HepG2 (cell line): ENCODE data around the gene WIZ. TPM values are rescaled to one million over a fixed set of nuclear protein-coding genes. Genes with fewer than 3 reads are reported as not detected.

Experiments
- ATAC-seq: fragments of 200-7000 bp; cut with Tn5 transposase; 3 replicates; pipeline ENCODE4 v1.9.1; 2020; ENCODE audit warnings: mild to moderate bottlenecking, moderate library complexity
- BruUV-seq: library from RNA; stranded (reverse); fragments of 400-500 nt; replicated peaks from 2 replicates; lab custom pipeline; 2021; lab: Mats Ljungman, UMichigan
- CTCF ChIA-PET: fragments of 300-600 bp; formaldehyde crosslinking; extraction: SDS; loops from one replicate; lab custom pipeline; 2021; ENCODE audit warnings: low total read pairs, inconsistent platforms, low intra/inter-chr PET ratio; lab: Yijun Ruan, JAX
- POLR2A ChIA-PET: fragments of 350-600 bp; sonication (Branson Sonifier 250); formaldehyde crosslinking; loops from one replicate; lab custom pipeline; 2020; ENCODE audit warnings: antibody characterized with exemption, inconsistent platforms; lab: Yijun Ruan, JAX
- DNase-seq: peaks from one replicate; pipeline ENCODE4 v3.0.0-alpha.2; 2015; ENCODE audit warnings: low spot score
- FAIRE-seq: peaks from 3 replicates; lab custom pipeline; 2011; peaks lifted over from hg19 to GRCh38; lab: Jason Lieb, UNC
- H2AFZ ChIP-seq: one replicate; pipeline ENCODE4 v1.6.1; 2011; ENCODE audit warnings: low read length, inconsistent platforms
- H3K27ac ChIP-seq: fragments of 300-600 bp; 3 replicates; pipeline ENCODE4 v1.8.0; 2011; ENCODE audit warnings: mixed run types, mild to moderate bottlenecking, mixed read lengths, low read length, inconsistent platforms; ENCODE audit not compliant: insufficient read depth; ENCODE audit errors: extremely low read length
- H3K27me3 ChIP-seq, 2 experiments: fragments of 200-600 bp in 1 of 2; 2 replicates in 1 of 2; 3 replicates in 1 of 2; pipeline versions ENCODE4 v1.6.0 to v1.8.0; 2011; ENCODE audit warnings: low read length in 2 of 2, mild to moderate bottlenecking in 2 of 2, moderate library complexity in 2 of 2, inconsistent platforms in 1 of 2; ENCODE audit not compliant: insufficient read depth in 2 of 2, control insufficient read depth in 1 of 2
- H3K36me3 ChIP-seq, 2 experiments: fragments of 200-600 bp in 1 of 2; replicated peaks in 1 of 2; 2 replicates in 1 of 2; 3 replicates in 1 of 2; pipeline versions ENCODE4 v1.5.1 to v1.8.0; 2011; ENCODE audit warnings: low read length in 2 of 2, inconsistent platforms in 1 of 2; ENCODE audit not compliant: insufficient read depth in 2 of 2, control insufficient read depth in 1 of 2
- H3K4me1 ChIP-seq: 2 replicates; pipeline ENCODE4 v1.5.1; 2012; ENCODE audit warnings: low read length, inconsistent platforms; ENCODE audit not compliant: insufficient read depth
- H3K4me2 ChIP-seq: 2 replicates; pipeline ENCODE4 v1.6.0; 2011; ENCODE audit warnings: low read depth, low read length, inconsistent platforms
- H3K4me3 ChIP-seq, 3 experiments: fragments of 200-600 bp in 1 of 3; sonication (generic), shearing (Covaris generic) in 1 of 3; replicated peaks in 1 of 3; 2 replicates each; pipeline ENCODE4 v1.5.1; 2011 to 2016; ENCODE audit warnings: low read length in 3 of 3, inconsistent platforms in 2 of 3, low read depth in 2 of 3, mild to moderate bottlenecking in 2 of 3, control low read depth in 1 of 3, mixed read lengths in 1 of 3; ENCODE audit not compliant: insufficient read depth in 1 of 3
- H3K79me2 ChIP-seq: one replicate; pipeline ENCODE4 v1.6.1; 2011; ENCODE audit warnings: low read length, inconsistent platforms; ENCODE audit not compliant: insufficient read depth
- H3K9ac ChIP-seq: 2 replicates; pipeline ENCODE4 v1.6.0; 2011; ENCODE audit warnings: mild to moderate bottlenecking, low read depth, low read length, inconsistent platforms; ENCODE audit not compliant: insufficient read depth
- H3K9me3 ChIP-seq: 2 replicates; pipeline ENCODE4 v1.5.1; 2012; ENCODE audit warnings: mild to moderate bottlenecking, low read length
- H4K20me1 ChIP-seq: 2 replicates; pipeline ENCODE4 v1.6.0; 2011; ENCODE audit warnings: inconsistent platforms, mild to moderate bottlenecking, low read length, moderate library complexity; ENCODE audit not compliant: insufficient read depth
- IRF9 ChIP-seq: sonication (generic); formaldehyde crosslinking; IDR thresholded peaks from 2 replicates; pipeline ENCODE4 v1.8.0; 2022; ENCODE audit warnings: missing genetic modification reagents, mild to moderate bottlenecking, borderline replicate concordance
- RFX1 ChIP-seq: fragments of 450-650 bp; IDR thresholded peaks from 2 replicates; pipeline ENCODE4 v1.6.1; 2017
- RXRB ChIP-seq: IDR thresholded peaks from 2 replicates; pipeline ENCODE4 v1.6.1; 2016; ENCODE audit warnings: borderline replicate concordance, missing genetic modification reagents, missing compliant biosample characterization
- SNAI1 ChIP-seq: sonication (generic); formaldehyde crosslinking; IDR thresholded peaks from 2 replicates; pipeline ENCODE4 v1.5.0; 2020; ENCODE audit warnings: mild to moderate bottlenecking, missing genetic modification reagents, borderline replicate concordance
- SOX13 ChIP-seq, 3 experiments: fragments of 450-650 bp in 1 of 3; sonication (generic) in 1 of 3; formaldehyde crosslinking in 1 of 3; IDR thresholded peaks in 2 of 3; conservative IDR thresholded peaks in 1 of 3; 2 replicates each; pipeline versions ENCODE4 v1.5.0 to v1.6.1; 2016 to 2020; ENCODE audit warnings: antibody characterized with exemption in 1 of 3, mild to moderate bottlenecking in 1 of 3, missing compliant biosample characterization in 1 of 3, missing genetic modification reagents in 1 of 3, moderate library complexity in 1 of 3
- ZNF253 ChIP-seq: sonication (generic); formaldehyde crosslinking; IDR thresholded peaks from 2 replicates; pipeline ENCODE4 v1.8.0; 2022; ENCODE audit warnings: mild to moderate bottlenecking, missing genetic modification reagents, borderline replicate concordance
- ZNF44 ChIP-seq: sonication (generic); formaldehyde crosslinking; IDR thresholded peaks from 2 replicates; pipeline ENCODE4 v1.5.1; 2020; ENCODE audit warnings: mild to moderate bottlenecking, missing genetic modification reagents
- WGBS: methylation state at CpG from one replicate; pipeline ENCODE4 v1.1.6; 2017; ENCODE audit warnings: low lambda C conversion rate; 5-methylcytosine and 5-hydroxymethylcytosine counted together
- in situ Hi-C: cut with HindIII; loops from 2 replicates; pipeline ENCODE4 v1.10.0; 2017; ENCODE audit warnings: low pct_unique_long_range_greater_than_20kb; ENCODE audit not compliant: extremely low pct_ligation_motif_present
- intact Hi-C: fragments of 100-400 bp; cut with micrococcal nuclease; formaldehyde crosslinking; loops from one replicate; pipeline ENCODE4 v1.10.0; 2022; ENCODE audit not compliant: unreplicated experiment
- polyA plus RNA-seq, 8 experiments: library from polyadenylated mRNA; depleted of rRNA in 3 of 8; stranded (reverse) in 7 of 8; unstranded in 1 of 8; fragments of >200 nt; fragmentation: Illumina TruSeq in 4 of 8; extraction: Trizol in 4 of 8; gene quantifications; 2 replicates each; pipeline versions ENCODE4 v1.2.1 to v1.2.3, GENCODE V29; 2011 to 2016; ENCODE audit warnings: low read depth in 4 of 8, missing spikeins in 1 of 8, mixed read lengths in 1 of 8; ENCODE audit not compliant: insufficient read depth in 1 of 8
- total RNA-seq, 5 experiments: library from RNA; depleted of rRNA; stranded (reverse); fragments of >200 nt; fragmentation: Illumina TruSeq; extraction: Trizol; gene quantifications; 2 replicates each; pipeline ENCODE4 v1.2.3, GENCODE V29; 2016; ENCODE audit warnings: low read depth in 1 of 5
- TF ChIP-seq, protein P1 (sequence below): sonication (generic); formaldehyde crosslinking; IDR thresholded peaks from 2 replicates; pipeline ENCODE4 v1.5.1; 2020; ENCODE audit warnings: missing genetic modification reagents, mild to moderate bottlenecking, borderline replicate concordance
- TF ChIP-seq, protein P2 (sequence below): sonication (generic); formaldehyde crosslinking; IDR thresholded peaks from 2 replicates; pipeline ENCODE4 v1.4.0; 2020; ENCODE audit warnings: missing genetic modification reagents

Gene WIZ
- total and polyA plus RNA-seq, 2 of the 13 experiments (the other 11 are each of a cell fraction or from before 2014, with no cell fraction given): 4.7 to 4.8 TPM

GRCh38 chr19:15445227-15445605 lies 4.5 kb downstream of the WIZ start (continued):
- TF ChIP-seq, protein P1, sequence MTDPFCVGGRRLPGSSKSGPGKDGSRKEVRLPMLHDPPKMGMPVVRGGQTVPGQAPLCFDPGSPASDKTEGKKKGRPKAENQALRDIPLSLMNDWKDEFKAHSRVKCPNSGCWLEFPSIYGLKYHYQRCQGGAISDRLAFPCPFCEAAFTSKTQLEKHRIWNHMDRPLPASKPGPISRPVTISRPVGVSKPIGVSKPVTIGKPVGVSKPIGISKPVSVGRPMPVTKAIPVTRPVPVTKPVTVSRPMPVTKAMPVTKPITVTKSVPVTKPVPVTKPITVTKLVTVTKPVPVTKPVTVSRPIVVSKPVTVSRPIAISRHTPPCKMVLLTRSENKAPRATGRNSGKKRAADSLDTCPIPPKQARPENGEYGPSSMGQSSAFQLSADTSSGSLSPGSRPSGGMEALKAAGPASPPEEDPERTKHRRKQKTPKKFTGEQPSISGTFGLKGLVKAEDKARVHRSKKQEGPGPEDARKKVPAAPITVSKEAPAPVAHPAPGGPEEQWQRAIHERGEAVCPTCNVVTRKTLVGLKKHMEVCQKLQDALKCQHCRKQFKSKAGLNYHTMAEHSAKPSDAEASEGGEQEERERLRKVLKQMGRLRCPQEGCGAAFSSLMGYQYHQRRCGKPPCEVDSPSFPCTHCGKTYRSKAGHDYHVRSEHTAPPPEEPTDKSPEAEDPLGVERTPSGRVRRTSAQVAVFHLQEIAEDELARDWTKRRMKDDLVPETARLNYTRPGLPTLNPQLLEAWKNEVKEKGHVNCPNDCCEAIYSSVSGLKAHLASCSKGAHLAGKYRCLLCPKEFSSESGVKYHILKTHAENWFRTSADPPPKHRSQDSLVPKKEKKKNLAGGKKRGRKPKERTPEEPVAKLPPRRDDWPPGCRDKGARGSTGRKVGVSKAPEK: no peak
- no peak for TF ChIP-seq RXRB (CRISPR knock-in tag)
- TF ChIP-seq, protein P2, sequence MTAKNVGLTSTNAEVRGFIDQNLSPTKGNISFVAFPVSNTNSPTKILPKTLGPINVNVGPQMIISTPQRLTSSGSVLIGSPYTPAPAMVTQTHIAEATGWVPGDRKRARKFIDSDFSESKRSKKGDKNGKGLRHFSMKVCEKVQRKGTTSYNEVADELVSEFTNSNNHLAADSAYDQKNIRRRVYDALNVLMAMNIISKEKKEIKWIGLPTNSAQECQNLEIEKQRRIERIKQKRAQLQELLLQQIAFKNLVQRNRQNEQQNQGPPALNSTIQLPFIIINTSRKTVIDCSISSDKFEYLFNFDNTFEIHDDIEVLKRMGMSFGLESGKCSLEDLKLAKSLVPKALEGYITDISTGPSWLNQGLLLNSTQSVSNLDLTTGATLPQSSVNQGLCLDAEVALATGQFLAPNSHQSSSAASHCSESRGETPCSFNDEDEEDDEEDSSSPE (CRISPR knock-in tag): no peak
- TF ChIP-seq, all 625 proteins: peak for 0

- DNase-seq (no peak), FAIRE-seq (no peak), ATAC-seq (no peak)
- Histone ChIP-seq H3K9me3 (no peaks in the 10 kb centered on the region), H3K27ac (no peak overlapping the region), H3K4me1 (peaks cover 9% of the 10 kb centered on the region), H2AFZ (no peak overlapping the region), H3K79me2 (no peaks in the 10 kb centered on the region), H3K9ac (no peak overlapping the region), H3K36me3 (no peaks in the 10 kb centered on the region), H3K27me3 (no peaks in the 10 kb centered on the region), H3K4me3 (no peak overlapping the region), H4K20me1 (no peaks in the 10 kb centered on the region), H3K4me2 (no peak overlapping the region)
- intact Hi-C loops: no loop called here
- in situ Hi-C loops: no loop called here
- ChIA-PET POLR2A (no interaction called here), CTCF (no interaction called here)
- no TSS peak for BruUV-seq
- WGBS: 52% methylated on average over 3 of the region's 15 CpGs
- TF ChIP-seq ZNF253 (CRISPR knock-in tag) (no peak), SOX13 (IDR thresholded peaks at IDR 0.05) (no peak), SOX13 (CRISPR knock-in tag; conservative IDR thresholded peaks at IDR 0.05 in 1 of 2, IDR thresholded peaks at IDR 0.05 in 1 of 2) (no peak), ZNF44 (no peak), SNAI1 (CRISPR knock-in tag) (no peak), IRF9 (CRISPR knock-in tag) (no peak), RFX1 (no peak)
These were observed 5.1 kb downstream of the WIZ start for GRCh38 chr19:15444505-15445226.
